ENCODE measurements around the gene MDH1.
"Not testable (repeated sequence)": the region's sequence is repeated elsewhere in the genome, so short reads cannot be mapped to it uniquely, and the experiment has no call there.

MDH1 gene

GRCh38 chr2:63589148-63589958 is 590 bp downstream of the MDH1 start:
- no peak for DNase-seq

GRCh38 chr2:63590626-63591408 is 2.1 kb downstream of the MDH1 start:
- DNase-seq: no peak

GRCh38 chr2:63591566-63592175 is 2.9 kb downstream of the MDH1 start:
- no peak for DNase-seq

- DNase-seq: no peak
Measured at GRCh38 chr2:63594660-63595059, 5.9 kb downstream of the MDH1 start.

- DNase-seq: no peak
Measured at GRCh38 chr2:63596401-63596883, 7.7 kb downstream of the MDH1 start.

- DNase-seq: no peak
Measured at GRCh38 chr2:63598981-63599380, 10.2 kb downstream of the MDH1 start.

- DNase-seq: no peak
Measured at GRCh38 chr2:63600881-63601460, 12.2 kb downstream of the MDH1 start.

- peak; percentile 71 for DNase-seq
Measured at GRCh38 chr2:63604666-63605065, 15.9 kb downstream of the MDH1 start.

GRCh38 chr2:63608865-63609264 is 20.1 kb downstream of the MDH1 start:
- DNase-seq: not testable (repeated sequence)

- DNase-seq: no peak
Measured at GRCh38 chr2:63610525-63610924, 21.8 kb downstream of the MDH1 start.

- no peak for DNase-seq
Measured at GRCh38 chr2:63613391-63613901, 24.7 kb downstream of the MDH1 start.

- no peak for DNase-seq
Measured at GRCh38 chr2:63614448-63614968, 25.7 kb downstream of the MDH1 start.

GRCh38 chr2:63614983-63615945 is 26.5 kb downstream of the MDH1 start:
- no peak for DNase-seq

GRCh38 chr2:63617366-63617765 is 28.6 kb downstream of the MDH1 start:
- DNase-seq: no peak

- no peak for DNase-seq
Measured at GRCh38 chr2:63619328-63619727, 30.6 kb downstream of the MDH1 start.

- no peak for DNase-seq
Measured at GRCh38 chr2:63622751-63623150, 34.0 kb downstream of the MDH1 start.

GRCh38 chr2:63623763-63624162 is 35.0 kb downstream of the MDH1 start:
- DNase-seq: not testable (repeated sequence)

- DNase-seq: no peak
Measured at GRCh38 chr2:63627866-63628265, 39.1 kb downstream of the MDH1 start.

- no peak for DNase-seq
Measured at GRCh38 chr2:63628403-63628942, 39.7 kb downstream of the MDH1 start.

- peak; percentile 19 for DNase-seq
Measured at GRCh38 chr2:63631501-63631900, 42.7 kb downstream of the MDH1 start.

GRCh38 chr2:63632382-63632781 is 43.6 kb downstream of the MDH1 start:
- no peak for DNase-seq
